ENCODE results near the gene RND1. TPM values are rescaled to one million over a fixed set of nuclear protein-coding genes. Genes with fewer than 3 reads are reported as not detected.

RND1 gene
- total RNA-seq, 2 donors from 2014 or later, result 2.5 to 3.4 TPM

- no peaks in the 10 kb centered on the region for H3K27me3 ChIP-seq
- no peaks in the 10 kb centered on the region for H3K36me3 ChIP-seq
- H3K27ac ChIP-seq, result no peak overlapping the region
- no peaks in the 10 kb centered on the region for H3K4me1 ChIP-seq
- H3K4me3 ChIP-seq, result no peak overlapping the region
- no peak for DNase-seq
- no peak for TF ChIP-seq CTCF (IDR thresholded peaks at IDR 0.05)
- no peaks in the 10 kb centered on the region for H3K9me3 ChIP-seq
- intact Hi-C loops (cut with DNase I), result no loop called here
- no peak overlapping the region for H3K9ac ChIP-seq (ENCODE audit: low read depth in 2 of 2, low read length in 2 of 2)
These were observed 35.6 kb upstream of the RND1 start for GRCh38 chr12:48901278-48901677.

GRCh38 chr12:48899651-48900050 lies 34.0 kb upstream of the RND1 start:
- no peak for DNase-seq
- Histone ChIP-seq H3K9me3 (no peaks in the 10 kb centered on the region), H3K27me3 (no peaks in the 10 kb centered on the region), H3K9ac (ENCODE audit: low read depth in 2 of 2, low read length in 2 of 2) (no peak overlapping the region), H3K4me1 (no peaks in the 10 kb centered on the region), H3K36me3 (no peaks in the 10 kb centered on the region), H3K4me3 (no peak overlapping the region), H3K27ac (no peak overlapping the region)
- TF ChIP-seq CTCF (IDR thresholded peaks at IDR 0.05), result no peak
- intact Hi-C loops (cut with DNase I), result no loop called here

- Histone ChIP-seq H3K27ac (no peak overlapping the region), H3K9me3 (no peaks in the 10 kb centered on the region), H3K9ac (ENCODE audit: low read depth in 2 of 2, low read length in 2 of 2) (no peak overlapping the region), H3K4me3 (no peak overlapping the region), H3K36me3 (no peaks in the 10 kb centered on the region), H3K4me1 (no peaks in the 10 kb centered on the region), H3K27me3 (peaks cover 9% of the 10 kb centered on the region)
- no peak for TF ChIP-seq CTCF (IDR thresholded peaks at IDR 0.05)
- no peak for DNase-seq
- intact Hi-C loops (cut with DNase I), result no loop called here
These were observed 28.6 kb upstream of the RND1 start for GRCh38 chr12:48894271-48894670.

GRCh38 chr12:48890657-48891418 lies 25.2 kb upstream of the RND1 start:
- intact Hi-C loops (cut with DNase I), result loop anchor here (1.0 kb wide), 1 partner anchor 37 kb away; no protein-coding TSS in a partner anchor
- DNase-seq, result peak; percentile 77
- H3K4me3 ChIP-seq, result peak overlapping the region; percentile 10
- no peak overlapping the region for H3K9ac ChIP-seq (ENCODE audit: low read depth in 2 of 2, low read length in 2 of 2)
- H3K9me3 ChIP-seq, result no peaks in the 10 kb centered on the region
- H3K27me3 ChIP-seq, result peaks cover 9% of the 10 kb centered on the region
- no peaks in the 10 kb centered on the region for H3K36me3 ChIP-seq
- H3K4me1 ChIP-seq, result no peaks in the 10 kb centered on the region
- H3K27ac ChIP-seq, result no peak overlapping the region
- peak; percentile 88 for TF ChIP-seq CTCF (IDR thresholded peaks at IDR 0.05)

- Histone ChIP-seq H3K9ac (ENCODE audit: low read depth in 2 of 2, low read length in 2 of 2) (no peak overlapping the region), H3K4me1 (no peaks in the 10 kb centered on the region), H3K27me3 (peaks cover 9% of the 10 kb centered on the region), H3K27ac (no peak overlapping the region), H3K36me3 (no peaks in the 10 kb centered on the region), H3K4me3 (no peak overlapping the region), H3K9me3 (no peaks in the 10 kb centered on the region)
- intact Hi-C loops (cut with DNase I), result loop anchor here (1.0 kb wide), 1 partner anchor 35 kb away; no protein-coding TSS in a partner anchor
- no peak for TF ChIP-seq CTCF (IDR thresholded peaks at IDR 0.05)
- DNase-seq, result no peak
These were observed 24.0 kb upstream of the RND1 start for GRCh38 chr12:48889679-48890078.
